H1 (cell line): Measurements from ENCODE around the gene NTRK2. TPM values are rescaled to one million over a fixed set of nuclear protein-coding genes. Genes with fewer than 3 reads are reported as not detected.

Experiments
- CTCF ChIA-PET: fragments of 300-600 bp; sonication (Branson Sonifier 250); formaldehyde crosslinking; loops from one replicate; lab custom pipeline; 2021; ENCODE audit not compliant: partially characterized antibody; lab: Charles Lee
- POLR2A ChIA-PET: fragments of 300-600 bp; sonication (Branson Sonifier 250); formaldehyde crosslinking; loops from one replicate; lab custom pipeline; 2021; ENCODE audit warnings: inconsistent platforms; ENCODE audit not compliant: partially characterized antibody; lab: Charles Lee
- DNase-seq, 2 experiments: peaks; one replicate each; pipeline versions ENCODE4 v3.0.0 to v3.0.0-alpha.2; 2010 to 2022; ENCODE audit warnings: low spot score in 2 of 2, low read depth in 1 of 2, mixed read lengths in 1 of 2
- FAIRE-seq: peaks from 2 replicates; lab custom pipeline; 2011; peaks lifted over from hg19 to GRCh38; lab: Jason Lieb, UNC
- H2AFZ ChIP-seq: 2 replicates; pipeline ENCODE4 v1.8.1; 2012; ENCODE audit warnings: low read length, inconsistent platforms
- H2AK5ac ChIP-seq: 2 replicates; pipeline ENCODE4 v1.6.1; 2013; ENCODE audit warnings: low read depth, low read length
- H2BK120ac ChIP-seq: replicated peaks from 2 replicates; pipeline ENCODE3; 2013; ENCODE audit warnings: low read depth, low read length, inconsistent platforms
- H2BK12ac ChIP-seq: 2 replicates; pipeline ENCODE4 v1.6.1; 2013; ENCODE audit warnings: low read depth, low read length
- H2BK15ac ChIP-seq: 2 replicates; pipeline ENCODE4 v1.6.1; 2013; ENCODE audit warnings: low read length
- H2BK20ac ChIP-seq: 2 replicates; pipeline ENCODE4 v1.6.1; 2013; ENCODE audit warnings: low read length
- H2BK5ac ChIP-seq: 2 replicates; pipeline ENCODE4 v1.6.1; 2013; ENCODE audit warnings: low read depth, low read length
- H3K14ac ChIP-seq: 2 replicates; pipeline ENCODE4 v1.6.1; 2013; ENCODE audit warnings: inconsistent platforms; ENCODE audit not compliant: insufficient read length
- H3K18ac ChIP-seq: 2 replicates; pipeline ENCODE4 v1.6.1; 2013; ENCODE audit warnings: low read length; ENCODE audit errors: extremely low read depth
- H3K23ac ChIP-seq: 2 replicates; pipeline ENCODE4 v1.6.1; 2013; ENCODE audit warnings: inconsistent platforms; ENCODE audit not compliant: insufficient read length
- H3K23me2 ChIP-seq: 2 replicates; pipeline ENCODE4 v1.6.1; 2013; ENCODE audit warnings: low read depth, low read length
- H3K27ac ChIP-seq: 2 replicates; pipeline ENCODE4 v1.6.1; 2011; ENCODE audit warnings: low read depth, low read length, inconsistent platforms
- H3K27me3 ChIP-seq, 4 experiments: replicated peaks in 1 of 4; 1 replicate in 1 of 4; 2 replicates in 3 of 4; pipeline versions ENCODE4 v1.6.1 to v1.8.1; 2011 to 2013; ENCODE audit warnings: low read length in 3 of 4, mild to moderate bottlenecking in 3 of 4, inconsistent platforms in 2 of 4, mixed read lengths in 2 of 4, moderate library complexity in 1 of 4; ENCODE audit not compliant: control insufficient read depth in 3 of 4, insufficient read depth in 3 of 4; ENCODE audit errors: extremely low read depth in 1 of 4
- H3K36me3 ChIP-seq, 4 experiments: 2 replicates each; pipeline versions ENCODE4 v1.6.1 to v1.8.1; 2011 to 2013; ENCODE audit warnings: mild to moderate bottlenecking in 4 of 4, low read length in 3 of 4, moderate library complexity in 2 of 4, control low read depth in 1 of 4, inconsistent platforms in 1 of 4; ENCODE audit not compliant: insufficient read depth in 4 of 4, control insufficient read depth in 2 of 4
- H3K4ac ChIP-seq: replicated peaks from 2 replicates; pipeline ENCODE3; 2013; ENCODE audit warnings: low read length, low read depth, mixed read lengths, inconsistent platforms; ENCODE audit not compliant: insufficient read length
- H3K4me1 ChIP-seq, 4 experiments: replicated peaks in 1 of 4; 1 replicate in 1 of 4; 2 replicates in 3 of 4; pipeline versions ENCODE4 v1.6.1 to v1.8.1; 2011 to 2013; ENCODE audit warnings: low read length in 3 of 4, inconsistent platforms in 2 of 4, mixed read lengths in 1 of 4; ENCODE audit not compliant: insufficient read depth in 4 of 4, control insufficient read depth in 3 of 4
- H3K4me2 ChIP-seq, 2 experiments: 2 replicates each; pipeline versions ENCODE4 v1.6.1 to v1.8.1; 2011 to 2013; ENCODE audit warnings: low read depth in 2 of 2, low read length in 2 of 2, control low read depth in 1 of 2, inconsistent platforms in 1 of 2, mild to moderate bottlenecking in 1 of 2; ENCODE audit not compliant: insufficient read depth in 1 of 2
- H3K4me3 ChIP-seq, 4 experiments: fragments of 200-600, 300-600 bp in 1 of 4; sonication (generic), shearing (Covaris generic), sonication (Bioruptor Twin) in 1 of 4; 2 replicates each; pipeline versions ENCODE4 v1.5.1 to v1.8.1; 2011 to 2016; ENCODE audit warnings: low read length in 4 of 4, low read depth in 3 of 4, control low read depth in 2 of 4, inconsistent platforms in 2 of 4, mild to moderate bottlenecking in 2 of 4, mixed read lengths in 1 of 4, moderate library complexity in 1 of 4; ENCODE audit not compliant: insufficient read depth in 2 of 4; ENCODE audit errors: extremely low read depth in 1 of 4
- H3K56ac ChIP-seq: replicated peaks from 2 replicates; pipeline ENCODE3; 2013; ENCODE audit warnings: low read depth, mild to moderate bottlenecking, mixed read lengths, low read length, inconsistent platforms; ENCODE audit not compliant: insufficient read length
- H3K79me1 ChIP-seq: 2 replicates; pipeline ENCODE4 v1.6.1; 2013; ENCODE audit warnings: low read depth, low read length, control low read depth
- H3K79me2 ChIP-seq, 2 experiments: 2 replicates each; pipeline versions ENCODE4 v1.6.1 to v1.8.1; 2012 to 2013; ENCODE audit warnings: low read length in 2 of 2, mild to moderate bottlenecking in 2 of 2, inconsistent platforms in 1 of 2; ENCODE audit not compliant: insufficient read depth in 2 of 2, control insufficient read depth in 1 of 2
- H3K9ac ChIP-seq, 4 experiments: replicated peaks in 1 of 4; 1 replicate in 1 of 4; 2 replicates in 3 of 4; pipeline versions ENCODE4 v1.6.1 to v1.8.1; 2011 to 2013; ENCODE audit warnings: low read depth in 3 of 4, low read length in 3 of 4, control low read depth in 2 of 4, mild to moderate bottlenecking in 2 of 4, moderate library complexity in 2 of 4, inconsistent platforms in 1 of 4; ENCODE audit errors: extremely low read depth in 1 of 4
- H3K9me3 ChIP-seq, 2 experiments: 2 replicates each; pipeline versions ENCODE4 v1.6.1 to v1.8.1; 2012 to 2013; ENCODE audit warnings: mild to moderate bottlenecking in 2 of 2, moderate library complexity in 2 of 2, control low read depth in 1 of 2, inconsistent platforms in 1 of 2, low read depth in 1 of 2, low read length in 1 of 2, mixed read lengths in 1 of 2; ENCODE audit not compliant: insufficient read depth in 2 of 2
- H4K20me1 ChIP-seq, 2 experiments: replicated peaks in 1 of 2; 2 replicates each; pipeline versions ENCODE3 to v1.8.1; 2011 to 2013; ENCODE audit warnings: inconsistent platforms in 2 of 2, low read length in 2 of 2, mild to moderate bottlenecking in 1 of 2; ENCODE audit not compliant: insufficient read depth in 2 of 2, control insufficient read depth in 1 of 2
- H4K5ac ChIP-seq: 2 replicates; pipeline ENCODE4 v1.6.1; 2013; ENCODE audit warnings: low read length, low read depth, mixed read lengths, inconsistent platforms; ENCODE audit not compliant: insufficient read length
- H4K8ac ChIP-seq: 2 replicates; pipeline ENCODE4 v1.8.0; 2013; ENCODE audit warnings: mild to moderate bottlenecking, moderate library complexity, low read length, inconsistent platforms; ENCODE audit not compliant: insufficient read depth; ENCODE audit errors: extremely low read depth
- H4K91ac ChIP-seq: replicated peaks from 2 replicates; pipeline ENCODE3; 2013; ENCODE audit warnings: low read length, mixed read lengths, inconsistent platforms; ENCODE audit not compliant: insufficient read length
- JUND ChIP-seq: IDR thresholded peaks from 2 replicates; pipeline ENCODE4 v1.6.1; 2011; ENCODE audit warnings: mild to moderate bottlenecking, improper control_type of control experiment, low read length
- WGBS, 2 experiments: shearing (Covaris generic) in 1 of 2; methylation state at CpG; one replicate each; pipeline versions ENCODE4 v1.1.6 to v1.1.7; 2013 to 2015; ENCODE audit warnings: low lambda C conversion rate in 2 of 2, mixed read lengths in 2 of 2, inconsistent platforms in 1 of 2, low coverage in 1 of 2, missing lambda C conversion rate in 1 of 2; ENCODE audit not compliant: insufficient replicate concordance in 2 of 2, insufficient coverage in 1 of 2, insufficient read length in 1 of 2; ENCODE audit errors: extremely low coverage in 1 of 2, missing lambda C conversion rate in 1 of 2; 5-methylcytosine and 5-hydroxymethylcytosine counted together
- polyA plus RNA-seq, 7 experiments: library from polyadenylated mRNA; depleted of rRNA in 3 of 7; stranded (reverse) in 5 of 7; unstranded in 2 of 7; fragments of >200 nt in 5 of 7; fragments of 200-250 nt in 2 of 7; gene quantifications; 1 replicate in 5 of 7; 2 replicates in 1 of 7; 4 replicates in 1 of 7; pipeline versions ENCODE4 v1.2.1 to v1.2.3, GENCODE V29; 2011 to 2013; ENCODE audit warnings: missing spikeins in 2 of 7, mixed read lengths in 2 of 7
- total RNA-seq: library from RNA; stranded (reverse); fragmentation: NEBNext Ultra II Directional; extraction: Animal tissue kit (Norgen Biotek cat#: 25700); gene quantifications from 2 replicates; pipeline ENCODE4 v1.2.1, GENCODE V29; 2021

Gene NTRK2
- total and polyA plus RNA-seq, 2 of the 8 experiments (the other 6 are each of a cell fraction or from before 2014, with no cell fraction given), result 0.03 to 0.04 TPM

GRCh38 chr9:84789463-84789830 is 119.9 kb downstream of the NTRK2 start:
- no peak overlapping the region for H2AK5ac ChIP-seq
- H4K91ac ChIP-seq, result no peak overlapping the region
- POLR2A ChIA-PET, result no interaction called here
- H3K9me3 ChIP-seq, result no peaks in the 10 kb centered on the region
- no peaks in the 10 kb centered on the region for H3K23me2 ChIP-seq
- no peak overlapping the region for H3K56ac ChIP-seq
- no peak for TF ChIP-seq JUND
- H2BK20ac ChIP-seq, result no peak overlapping the region
- WGBS, 2 experiments, result 92% methylated on average over 5 of the region's 5 CpGs; no CpG with 5 or more reads in 1 of the 2 experiments
- no peaks in the 10 kb centered on the region for H3K36me3 ChIP-seq
- no peak overlapping the region for H3K4me2 ChIP-seq
- H3K79me1 ChIP-seq, result no peaks in the 10 kb centered on the region
- DNase-seq (no peak), FAIRE-seq (no peak)
- H3K14ac ChIP-seq, result no peak overlapping the region
- H2BK5ac ChIP-seq, result no peak overlapping the region
- H2AFZ ChIP-seq, result no peak overlapping the region
- H3K27me3 ChIP-seq, result no peaks in the 10 kb centered on the region; a peak in 1 of 7 replicates
- no peak overlapping the region for H2BK120ac ChIP-seq
- CTCF ChIA-PET, result interaction anchor here (1.0 to 2.0 kb wide), 7 partner anchors 9 to 177 kb away, joined by 3 to 5 read pairs (median 4); no protein-coding TSS in a partner anchor
- no peak overlapping the region for H3K27ac ChIP-seq
- no peaks in the 10 kb centered on the region for H4K20me1 ChIP-seq
- H3K4ac ChIP-seq, result no peak overlapping the region
- H4K8ac ChIP-seq, result no peak overlapping the region
- no peaks in the 10 kb centered on the region for H3K79me2 ChIP-seq
- no peak overlapping the region for H2BK15ac ChIP-seq
- H4K5ac ChIP-seq, result no peak overlapping the region
- no peak overlapping the region for H3K18ac ChIP-seq
- H3K4me3 ChIP-seq, result no peak overlapping the region
- no peak overlapping the region for H3K23ac ChIP-seq
- no peak overlapping the region for H2BK12ac ChIP-seq
- no peak overlapping the region for H3K9ac ChIP-seq
- H3K4me1 ChIP-seq, result no peaks in the 10 kb centered on the region
